ENCODE data around the gene PTPRZ1. TPM values are rescaled to one million over a fixed set of nuclear protein-coding genes. Genes with fewer than 3 reads are reported as not detected.

Gene PTPRZ1
- total RNA-seq, 5 donors from 2014 or later (not counting 1 experiment from before 2014, with no cell fraction given) = 0.19 to 0.23 TPM; not detected in 3

DNA sequence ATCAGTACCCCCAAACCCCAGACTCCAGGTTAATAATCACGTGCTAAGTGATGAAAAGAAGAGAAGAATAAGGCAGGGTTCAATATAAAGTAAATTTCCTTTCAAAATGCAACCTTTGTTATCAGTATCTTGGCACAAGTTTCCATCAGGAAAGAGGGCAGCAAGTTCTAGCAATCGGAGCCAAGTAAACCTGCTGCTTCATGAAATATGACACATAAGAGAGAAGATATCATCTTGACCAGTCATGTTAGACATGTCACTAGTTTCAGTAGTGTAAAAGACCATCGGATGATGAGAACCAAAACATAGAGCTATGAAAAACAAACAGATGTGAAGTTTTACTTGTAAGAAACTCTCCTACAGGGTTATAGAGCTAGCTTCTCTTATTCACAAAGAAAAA is 227.1 kb downstream of the PTPRZ1 start:
- ChIA-PET CTCF (no interaction called here), POLR2A (no interaction called here)
- Histone ChIP-seq H3K4me1 (ENCODE audit: control insufficient read depth in 1 of 2, extremely low read depth in 1 of 2, insufficient read depth in 2 of 2, low read length in 2 of 2) (no peaks in the 10 kb centered on the region), H3K4me3 (ENCODE audit: control insufficient read depth in 1 of 2, extremely low read depth in 1 of 2, low read length in 1 of 2) (no peak overlapping the region), H3K36me3 (ENCODE audit: control insufficient read depth in 2 of 2, extremely low read depth in 1 of 2, insufficient read depth in 1 of 2, low read length in 1 of 2) (no peaks in the 10 kb centered on the region), H3K9me3 (no peaks in the 10 kb centered on the region), H3K27ac (ENCODE audit: low read length) (no peak overlapping the region), H3K27me3 (replicated peaks in 1 of 2; ENCODE audit: control insufficient read depth in 2 of 2, extremely low read depth in 1 of 2, insufficient read depth in 2 of 2, low read length in 1 of 2) (no peaks in the 10 kb centered on the region)
- Mint-ChIP-seq H3K27ac (no peak overlapping the region), H3K9me3 (peaks cover 4 to 30% (median 14%) of the 10 kb centered on the region in 3 donors), H3K36me3 (peaks cover 7% of the 10 kb centered on the region), H3K27me3 (no peaks in the 10 kb centered on the region), H3K4me3 (no peak overlapping the region), H3K4me1 (no peaks in the 10 kb centered on the region)
- ATAC-seq (replicated peaks in 1 of 4) (no peak), DNase-seq (no peak)
- no CpG with 5 or more reads among the region's 3 CpGs for WGBS (ENCODE audit: insufficient coverage)

DNA sequence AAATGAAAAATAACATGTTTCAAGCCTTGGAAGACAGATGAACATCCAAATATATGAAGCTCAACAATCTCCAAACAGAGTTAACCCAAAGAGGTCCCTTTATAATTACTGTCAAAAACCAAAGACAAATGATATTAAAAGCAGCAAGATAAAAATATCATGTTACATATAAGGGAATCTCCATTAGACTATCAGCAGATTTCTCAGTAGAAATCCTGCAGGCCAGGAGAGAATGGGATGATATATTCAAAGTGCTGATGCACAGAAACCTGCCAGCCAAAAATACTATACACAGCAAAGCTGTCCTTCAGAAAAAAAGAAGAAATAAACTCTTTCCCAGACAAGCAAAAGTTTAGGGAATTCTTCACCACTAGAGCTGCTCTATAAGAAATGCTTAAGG is 230.1 kb downstream of the PTPRZ1 start:
- Mint-ChIP-seq H3K36me3 (peaks cover 13% of the 10 kb centered on the region), H3K4me3 (no peak overlapping the region), H3K4me1 (no peaks in the 10 kb centered on the region), H3K27me3 (no peaks in the 10 kb centered on the region), H3K27ac (no peak overlapping the region), H3K9me3 (peaks cover 9 to 51% (median 29%) of the 10 kb centered on the region in 3 donors)
- ChIA-PET POLR2A (no interaction called here), CTCF (no interaction called here)
- H3K27ac ChIP-seq (ENCODE audit: low read length) = no peak overlapping the region
- no peaks in the 10 kb centered on the region for H3K27me3 ChIP-seq (replicated peaks in 1 of 2; ENCODE audit: control insufficient read depth in 2 of 2, extremely low read depth in 1 of 2, insufficient read depth in 2 of 2, low read length in 1 of 2)
- no peaks in the 10 kb centered on the region for H3K36me3 ChIP-seq (ENCODE audit: control insufficient read depth in 2 of 2, extremely low read depth in 1 of 2, insufficient read depth in 1 of 2, low read length in 1 of 2)
- ATAC-seq (replicated peaks in 1 of 4) = no peak
- no peaks in the 10 kb centered on the region for H3K4me1 ChIP-seq (ENCODE audit: control insufficient read depth in 1 of 2, extremely low read depth in 1 of 2, insufficient read depth in 2 of 2, low read length in 2 of 2)
- no peak overlapping the region for H3K4me3 ChIP-seq (ENCODE audit: control insufficient read depth in 1 of 2, extremely low read depth in 1 of 2, low read length in 1 of 2)
- DNase-seq = no peak
- no peaks in the 10 kb centered on the region for H3K9me3 ChIP-seq
